Panc1 (cell line): ENCODE data around the gene CENPE. TPM values are rescaled to one million over a fixed set of nuclear protein-coding genes. Genes with fewer than 3 reads are reported as not detected.

ENCODE experiments used
- ATAC-seq: fragments of 200-7000 bp; cut with Tn5 transposase; 2 replicates; pipeline ENCODE4 v1.9.1; 2020; ENCODE audit warnings: mild to moderate bottlenecking, moderate library complexity
- BruUV-seq: library from RNA; stranded (reverse); fragments of 400-500 nt; replicated peaks from 2 replicates; lab custom pipeline; 2021; lab: Mats Ljungman, UMichigan
- CTCF ChIA-PET: fragments of 300-600 bp; sonication (Branson Sonifier 250); formaldehyde crosslinking; loops from one replicate; lab custom pipeline; 2022; ENCODE audit warnings: antibody characterized with exemption; lab: Charles Lee
- POLR2A ChIA-PET: fragments of 300-600 bp; sonication (Branson Sonifier 250); formaldehyde crosslinking; loops from one replicate; lab custom pipeline; 2022; ENCODE audit warnings: antibody characterized with exemption; lab: Charles Lee
- DNase-seq: peaks from one replicate; pipeline ENCODE4 v3.0.0-alpha.2; 2010; ENCODE audit warnings: low read depth, low spot score
- H3K27ac ChIP-seq: 2 replicates; pipeline ENCODE4 v1.5.1; 2011; ENCODE audit warnings: mild to moderate bottlenecking, low read length, inconsistent platforms
- H3K27me3 ChIP-seq: fragments of 200-500 bp; sonication (Bioruptor generic); 2 replicates; pipeline ENCODE4 v1.6.0; 2014; ENCODE audit warnings: low read length, inconsistent platforms; ENCODE audit not compliant: control insufficient read depth, insufficient read depth
- H3K36me3 ChIP-seq: fragments of 200-500 bp; sonication (Bioruptor generic); 2 replicates; pipeline ENCODE4 v1.5.1; 2014; ENCODE audit warnings: inconsistent platforms, mild to moderate bottlenecking, low read length, moderate library complexity; ENCODE audit not compliant: control insufficient read depth, insufficient read depth
- H3K4me1 ChIP-seq: 2 replicates; pipeline ENCODE4 v1.5.1; 2011; ENCODE audit warnings: inconsistent platforms, mild to moderate bottlenecking, low read length, moderate library complexity; ENCODE audit not compliant: control insufficient read depth, insufficient read depth
- H3K4me3 ChIP-seq, 2 experiments: 2 replicates each; pipeline ENCODE4 v1.5.1; 2011 to 2012; ENCODE audit warnings: low read depth in 2 of 2, low read length in 2 of 2, mild to moderate bottlenecking in 2 of 2, inconsistent platforms in 1 of 2, moderate library complexity in 1 of 2
- H3K9me3 ChIP-seq: fragments of 200-500 bp; sonication (Bioruptor generic); 2 replicates; pipeline ENCODE4 v1.5.1; 2014; ENCODE audit warnings: low read depth, mild to moderate bottlenecking, inconsistent platforms, low read length, moderate library complexity; ENCODE audit not compliant: control insufficient read depth, insufficient read depth
- CTCF ChIP-seq: fragments of 450-650 bp; IDR thresholded peaks from 2 replicates; pipeline ENCODE4 v1.5.1; 2017; ENCODE audit warnings: mild to moderate bottlenecking
- POLR2AphosphoS5 ChIP-seq: IDR thresholded peaks from 2 replicates; pipeline ENCODE4 v1.6.1; 2012; ENCODE audit warnings: mild to moderate bottlenecking, low read depth, low read length, moderate library complexity
- REST ChIP-seq, 2 experiments: IDR thresholded peaks; 2 replicates each; pipeline ENCODE4 v1.6.1; 2011 to 2012; ENCODE audit warnings: low read depth in 2 of 2, control low read depth in 1 of 2, low read length in 1 of 2, mild to moderate bottlenecking in 1 of 2, moderate library complexity in 1 of 2; ENCODE audit not compliant: insufficient read depth in 1 of 2
- SIN3A ChIP-seq: IDR thresholded peaks from 2 replicates; pipeline ENCODE4 v1.6.1; 2012; ENCODE audit warnings: low read depth, mild to moderate bottlenecking, low read length, moderate library complexity, borderline replicate concordance; ENCODE audit not compliant: insufficient read depth
- TCF7L2 ChIP-seq: IDR thresholded peaks from 2 replicates; pipeline ENCODE4 v1.6.1; 2011; ENCODE audit warnings: mild to moderate bottlenecking, low read depth, low read length, inconsistent platforms
- in situ Hi-C: cut with HindIII; loops from 2 replicates; pipeline ENCODE4 v1.10.0; 2016; ENCODE audit warnings: low sequenced_read_pairs, low pct_unique_long_range_greater_than_20kb
- intact Hi-C: fragments of 100-400 bp; cut with micrococcal nuclease; formaldehyde crosslinking; loops from one replicate; pipeline ENCODE4 v1.10.0; 2022; ENCODE audit not compliant: unreplicated experiment
- total RNA-seq: library from RNA; stranded (reverse); gene quantifications from one replicate; pipeline ENCODE4 v1.2.1, GENCODE V29; 2021; ENCODE audit not compliant: unreplicated experiment

Gene CENPE
- total RNA-seq, 1 experiment from 2014 or later, result 25.2 TPM

- no peak for TF ChIP-seq REST (IDR thresholded peaks at IDR 0.05; ENCODE audit: insufficient read depth in 1 of 2, low read depth in 2 of 2, low read length in 1 of 2)
- no peak for TF ChIP-seq TCF7L2
- no peak for TF ChIP-seq SIN3A
- TF ChIP-seq POLR2AphosphoS5, result no peak
- TF ChIP-seq CTCF, result no peak
- ATAC-seq (no peak), DNase-seq (no peak)
- POLR2A ChIA-PET, result interaction anchor here (0.6 kb wide), 1 partner anchor 242 kb away, joined by 3 read pairs; no protein-coding TSS in a partner anchor
- CTCF ChIA-PET, result no interaction called here
- Histone ChIP-seq H3K27ac (peak overlapping the region; percentile 84; the same call in 1 of the 2 replicates), H3K4me1 (peaks cover 15% of the 10 kb centered on the region), H3K4me3 (peak overlapping the region; percentile 68 to 74), H3K9me3 (no peaks in the 10 kb centered on the region), H3K27me3 (no peaks in the 10 kb centered on the region), H3K36me3 (no peaks in the 10 kb centered on the region)
- in situ Hi-C loops (no loop called here), intact Hi-C loops (no loop called here)
- BruUV-seq, result no TSS peak
These were observed 123.3 kb downstream of the CENPE start for GRCh38 chr4:103074744-103075434.

GRCh38 chr4:103073792-103074438 is 124.2 kb downstream of the CENPE start:
- DNase-seq, result no peak
- intact Hi-C loops, result no loop called here
- TF ChIP-seq TCF7L2, result no peak
- no peak for TF ChIP-seq REST (IDR thresholded peaks at IDR 0.05; ENCODE audit: insufficient read depth in 1 of 2, low read depth in 2 of 2, low read length in 1 of 2)
- no peak for TF ChIP-seq CTCF
- TF ChIP-seq SIN3A, result no peak
- no peak for TF ChIP-seq POLR2AphosphoS5
- Histone ChIP-seq H3K27me3 (no peaks in the 10 kb centered on the region), H3K9me3 (no peaks in the 10 kb centered on the region), H3K4me3 (no peak overlapping the region), H3K4me1 (peaks cover 15% of the 10 kb centered on the region), H3K36me3 (no peaks in the 10 kb centered on the region), H3K27ac (no peak overlapping the region)
- ChIA-PET POLR2A (interaction anchor here (0.6 kb wide), 1 partner anchor 241 kb away, joined by 3 read pairs; no protein-coding TSS in a partner anchor), CTCF (no interaction called here)
- no TSS peak for BruUV-seq
- in situ Hi-C loops, result no loop called here
- ATAC-seq, result no peak
